ENCODE data around the gene GNA14.

DNA sequence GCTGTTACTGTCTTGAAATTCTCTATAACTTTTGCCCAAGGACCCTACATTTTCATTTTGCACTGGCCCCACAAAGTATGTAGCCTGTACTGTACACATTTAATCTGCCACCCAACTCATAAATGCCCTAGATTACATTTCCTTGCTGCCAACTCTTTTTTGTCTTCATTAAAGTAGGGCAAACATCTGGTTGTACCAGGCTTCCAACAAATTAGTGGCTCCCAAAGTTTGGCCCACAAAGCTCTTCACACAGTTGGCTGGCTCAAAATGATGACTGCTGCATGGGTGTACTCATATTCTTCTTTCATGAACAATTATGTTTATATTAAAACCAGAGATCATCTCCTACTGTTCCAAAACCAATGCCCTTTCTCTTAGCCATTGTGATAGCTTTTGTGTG is 45.3 kb downstream of the GNA14 start:
- TF ChIP-seq NR3C1 (IDR thresholded peaks at IDR 0.05) = no peak
- no peak for TF ChIP-seq POLR2A (IDR thresholded peaks at IDR 0.05; ENCODE audit: low read length)
- TF ChIP-seq, protein P1, sequence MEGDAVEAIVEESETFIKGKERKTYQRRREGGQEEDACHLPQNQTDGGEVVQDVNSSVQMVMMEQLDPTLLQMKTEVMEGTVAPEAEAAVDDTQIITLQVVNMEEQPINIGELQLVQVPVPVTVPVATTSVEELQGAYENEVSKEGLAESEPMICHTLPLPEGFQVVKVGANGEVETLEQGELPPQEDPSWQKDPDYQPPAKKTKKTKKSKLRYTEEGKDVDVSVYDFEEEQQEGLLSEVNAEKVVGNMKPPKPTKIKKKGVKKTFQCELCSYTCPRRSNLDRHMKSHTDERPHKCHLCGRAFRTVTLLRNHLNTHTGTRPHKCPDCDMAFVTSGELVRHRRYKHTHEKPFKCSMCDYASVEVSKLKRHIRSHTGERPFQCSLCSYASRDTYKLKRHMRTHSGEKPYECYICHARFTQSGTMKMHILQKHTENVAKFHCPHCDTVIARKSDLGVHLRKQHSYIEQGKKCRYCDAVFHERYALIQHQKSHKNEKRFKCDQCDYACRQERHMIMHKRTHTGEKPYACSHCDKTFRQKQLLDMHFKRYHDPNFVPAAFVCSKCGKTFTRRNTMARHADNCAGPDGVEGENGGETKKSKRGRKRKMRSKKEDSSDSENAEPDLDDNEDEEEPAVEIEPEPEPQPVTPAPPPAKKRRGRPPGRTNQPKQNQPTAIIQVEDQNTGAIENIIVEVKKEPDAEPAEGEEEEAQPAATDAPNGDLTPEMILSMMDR (IDR thresholded peaks at IDR 0.05) = no peak
- TF ChIP-seq EP300 (IDR thresholded peaks at IDR 0.05) = no peak
